Forelimb muscle (tissue), 1 donor: ENCODE measurements around the gene RSAD1. TPM values are rescaled to one million over a fixed set of nuclear protein-coding genes. Genes with fewer than 3 reads are reported as not detected.
A peak's percentile ranks its signal among the peaks of the same experiment; 100 is the strongest.
"Not testable (repeated sequence)": the region's sequence is repeated elsewhere in the genome, so short reads cannot be mapped to it uniquely, and the experiment has no call there.

Experiments used
- DNase-seq: peaks from one replicate; pipeline ENCODE4 v3.0.0-alpha.2; 2013; ENCODE audit warnings: low read depth
- polyA plus RNA-seq: library from polyadenylated mRNA; unstranded; fragments of 120-200 nt; gene quantifications from one replicate; pipeline ENCODE4 v1.2.1, GENCODE V29; 2013; ENCODE audit not compliant: insufficient read length

RSAD1 gene
- polyA plus RNA-seq, 1 donor: 37.3 TPM

GRCh38 chr17:50472286-50472685, 6.4 kb upstream of the RSAD1 start:
- no peak for DNase-seq

- DNase-seq: not testable (repeated sequence)
Observed at GRCh38 chr17:50472761-50473161, 5.9 kb upstream of the RSAD1 start.

- no peak for DNase-seq
Observed at GRCh38 chr17:50473901-50474300, 4.8 kb upstream of the RSAD1 start.

- no peak for DNase-seq
Observed at GRCh38 chr17:50474523-50474922, 4.1 kb upstream of the RSAD1 start.

GRCh38 chr17:50475362-50475761, 3.3 kb upstream of the RSAD1 start:
- DNase-seq: no peak

GRCh38 chr17:50475775-50476544, 2.7 kb upstream of the RSAD1 start:
- DNase-seq: not testable (repeated sequence)

GRCh38 chr17:50476545-50477315, 1.9 kb upstream of the RSAD1 start:
- no peak for DNase-seq

GRCh38 chr17:50477976-50478375, 684 bp upstream of the RSAD1 start:
- DNase-seq: no peak

GRCh38 chr17:50479522-50480141, 972 bp downstream of the RSAD1 start:
- DNase-seq: no peak

GRCh38 chr17:50480142-50480764, 1.6 kb downstream of the RSAD1 start:
- DNase-seq: no peak

- no peak for DNase-seq
Observed at GRCh38 chr17:50480854-50481490, 2.3 kb downstream of the RSAD1 start.

- DNase-seq: no peak
Observed at GRCh38 chr17:50481648-50482047, 3.0 kb downstream of the RSAD1 start.

- DNase-seq: no peak
Observed at GRCh38 chr17:50482110-50482509, 3.5 kb downstream of the RSAD1 start.

GRCh38 chr17:50482516-50482915, 3.9 kb downstream of the RSAD1 start:
- DNase-seq: peak; percentile 58

- no peak for DNase-seq
Observed at GRCh38 chr17:50483266-50483665, 4.6 kb downstream of the RSAD1 start.

- DNase-seq: no peak
Observed at GRCh38 chr17:50484386-50485155, 5.9 kb downstream of the RSAD1 start.

- no peak for DNase-seq
Observed at GRCh38 chr17:50487213-50488096, 8.8 kb downstream of the RSAD1 start.

GRCh38 chr17:50488880-50489279, 10.2 kb downstream of the RSAD1 start:
- DNase-seq: no peak

GRCh38 chr17:50491505-50491904, 12.8 kb downstream of the RSAD1 start:
- DNase-seq: no peak

- DNase-seq: no peak
Observed at GRCh38 chr17:50492214-50492613, 13.6 kb downstream of the RSAD1 start.
